Effector memory CD8-positive, alpha-beta T cell (primary cell): ENCODE results near the gene WASF2.
A peak's percentile ranks its signal among the peaks of the same experiment; 100 is the strongest.

Experiments
- ATAC-seq: fragments of 150-1000 bp; cut with Tn5 transposase; replicated peaks from 2 replicates; pipeline ENCODE4 v1.10.0; 2021; ENCODE audit warnings: mild to moderate bottlenecking, moderate library complexity
- DNase-seq, 3 experiments: peaks; one replicate each; pipeline ENCODE4 v3.0.0; 2021
- H3K27ac Mint-ChIP-seq, 2 donors: one replicate each; pipeline ENCODE4 v1.8.0; 2022; ENCODE audit warnings: mild to moderate bottlenecking in 2 of 2, mixed read lengths in 2 of 2, moderate library complexity in 2 of 2
- H3K27me3 Mint-ChIP-seq, 2 donors: one replicate each; pipeline ENCODE4 v1.8.0; 2022; ENCODE audit warnings: mixed read lengths in 2 of 2
- H3K36me3 Mint-ChIP-seq: one replicate; pipeline ENCODE4 v1.8.0; 2022; ENCODE audit warnings: mild to moderate bottlenecking, moderate library complexity, mixed read lengths; ENCODE audit not compliant: insufficient read depth
- H3K4me1 Mint-ChIP-seq, 2 donors: one replicate each; pipeline ENCODE4 v1.8.0; 2022; ENCODE audit warnings: low read depth in 2 of 2, mixed read lengths in 2 of 2
- H3K4me3 Mint-ChIP-seq, 2 donors: one replicate each; pipeline ENCODE4 v1.8.0; 2022; ENCODE audit warnings: mild to moderate bottlenecking in 2 of 2, mixed read lengths in 2 of 2, moderate library complexity in 2 of 2
- H3K9me3 Mint-ChIP-seq, 2 donors: one replicate each; pipeline ENCODE4 v1.8.0; 2022; ENCODE audit warnings: mixed read lengths in 2 of 2

Gene WASF2

DNA sequence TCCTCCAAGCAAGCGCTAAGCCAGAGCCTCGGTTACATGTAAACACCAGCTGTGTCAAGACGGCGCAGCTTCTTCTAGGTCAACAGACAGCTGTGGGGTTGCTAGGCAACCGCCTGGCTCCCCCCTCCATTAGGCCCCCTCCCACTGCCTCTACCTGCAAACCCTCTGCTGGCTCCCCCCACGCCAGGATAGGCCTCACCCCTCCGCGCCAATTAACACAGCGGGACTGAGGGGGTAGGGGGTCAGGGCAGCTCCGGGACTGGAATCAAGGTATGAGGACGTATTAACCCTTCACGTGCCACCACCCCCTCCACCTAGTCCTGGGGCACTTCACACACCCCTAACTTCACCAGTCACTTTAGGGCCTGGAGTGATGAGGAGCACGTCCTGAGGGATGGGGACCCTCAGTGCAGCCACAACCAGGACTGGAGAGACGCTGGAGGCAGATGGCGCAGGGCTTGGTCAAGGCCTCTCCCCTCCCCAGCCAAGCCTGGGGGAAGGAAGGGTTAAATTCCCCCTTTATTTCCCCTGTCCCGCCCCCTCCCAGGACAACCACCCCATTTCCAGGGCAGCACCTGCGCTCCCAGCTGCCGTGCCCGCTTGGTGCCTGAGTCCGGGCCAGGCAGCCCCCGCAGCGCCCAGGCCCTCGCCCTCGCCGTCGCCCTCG lies 37.4 kb upstream of the WASF2 start:
- Mint-ChIP-seq H3K36me3 (peaks cover 4% of the 10 kb centered on the region), H3K27ac (peak overlapping the region in 1 of 2 donors; percentile 87), H3K9me3 (no peaks in the 10 kb centered on the region), H3K4me1 (peaks cover 47 to 49% of the 10 kb centered on the region in 2 donors), H3K4me3 (peak overlapping the region in 1 of 2 donors; percentile 76), H3K27me3 (peaks cover 8 to 12% of the 10 kb centered on the region in 2 donors)
- ATAC-seq = peak; percentile 38
- DNase-seq = peak in 2 of 3 experiments; percentile 40 to 42

DNA sequence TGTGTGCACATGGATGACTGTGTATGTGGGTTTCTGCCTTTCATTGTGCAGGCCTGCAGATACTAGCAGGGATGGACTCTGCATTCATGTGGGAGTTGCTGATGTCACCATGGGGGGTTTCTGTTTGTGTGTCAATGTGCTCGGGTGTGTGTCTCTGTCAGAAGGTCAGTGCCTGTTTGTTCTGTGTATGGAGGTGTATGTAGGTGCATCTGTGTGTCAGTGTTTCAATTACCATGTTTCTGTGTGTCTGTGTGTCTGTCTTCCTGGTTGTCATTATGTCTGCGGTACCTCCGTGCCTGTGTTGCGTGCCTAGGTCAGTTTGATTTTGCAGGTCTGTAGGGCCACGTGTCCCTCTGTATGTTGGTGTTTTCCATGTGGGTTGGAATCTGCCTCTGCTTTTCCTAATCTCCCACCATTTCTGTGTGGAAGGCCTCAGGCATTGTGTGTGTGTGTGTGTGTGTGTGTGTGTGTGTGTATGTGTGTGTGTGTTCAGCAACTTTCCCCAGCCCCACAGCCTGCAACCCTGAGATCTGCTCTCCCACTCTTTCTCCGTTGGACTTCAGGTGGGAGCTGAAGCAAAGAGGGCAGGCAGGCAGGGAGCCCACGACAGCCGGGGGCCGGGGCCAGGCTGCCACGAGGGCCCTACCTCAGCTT lies 36.7 kb upstream of the WASF2 start:
- H3K27ac Mint-ChIP-seq = peak overlapping the region; percentile 50 to 87
- DNase-seq (no peak), ATAC-seq (no peak)
- peaks cover 4% of the 10 kb centered on the region for H3K36me3 Mint-ChIP-seq
- peaks cover 8 to 12% of the 10 kb centered on the region in 2 donors for H3K27me3 Mint-ChIP-seq
- H3K4me1 Mint-ChIP-seq = peaks cover 47 to 49% of the 10 kb centered on the region in 2 donors
- no peaks in the 10 kb centered on the region for H3K9me3 Mint-ChIP-seq
- peak overlapping the region; percentile 64 to 76 for H3K4me3 Mint-ChIP-seq

- peak; percentile 18 for ATAC-seq
- Mint-ChIP-seq H3K27ac (peak overlapping the region; percentile 50 to 87), H3K9me3 (no peaks in the 10 kb centered on the region), H3K27me3 (peaks cover 8 to 12% of the 10 kb centered on the region in 2 donors), H3K4me1 (peaks cover 51 to 56% of the 10 kb centered on the region in 2 donors), H3K4me3 (peak overlapping the region; percentile 64 to 76), H3K36me3 (peaks cover 4% of the 10 kb centered on the region)
- no peak for DNase-seq
Observed at GRCh38 chr1:27525296-27526272, 35.6 kb upstream of the WASF2 start.

GRCh38 chr1:27523337-27524020 lies 33.5 kb upstream of the WASF2 start:
- Mint-ChIP-seq H3K4me3 (peak overlapping the region; percentile 89 to 90), H3K27me3 (no peaks in the 10 kb centered on the region), H3K4me1 (peaks cover 41 to 55% of the 10 kb centered on the region in 2 donors), H3K36me3 (peaks cover 4% of the 10 kb centered on the region), H3K27ac (peak overlapping the region; percentile 92 to 94), H3K9me3 (no peaks in the 10 kb centered on the region)
- ATAC-seq = no peak
- DNase-seq = no peak

GRCh38 chr1:27522432-27523336 lies 32.7 kb upstream of the WASF2 start:
- H3K27me3 Mint-ChIP-seq = no peaks in the 10 kb centered on the region
- DNase-seq = peak; percentile 51 to 56 (median 54)
- H3K27ac Mint-ChIP-seq = peak overlapping the region; percentile 92 to 94
- H3K9me3 Mint-ChIP-seq = no peaks in the 10 kb centered on the region
- peak overlapping the region; percentile 89 to 90 for H3K4me3 Mint-ChIP-seq
- H3K36me3 Mint-ChIP-seq = peaks cover 4% of the 10 kb centered on the region
- peaks cover 41 to 52% of the 10 kb centered on the region in 2 donors for H3K4me1 Mint-ChIP-seq
- ATAC-seq = peak; percentile 60

- H3K27me3 Mint-ChIP-seq = no peaks in the 10 kb centered on the region
- no peaks in the 10 kb centered on the region for H3K36me3 Mint-ChIP-seq
- ATAC-seq (peak; percentile 6), DNase-seq (peak in 1 of 3 experiments; percentile 5)
- no peaks in the 10 kb centered on the region for H3K9me3 Mint-ChIP-seq
- H3K4me1 Mint-ChIP-seq = peaks cover 41 to 52% of the 10 kb centered on the region in 2 donors
- H3K4me3 Mint-ChIP-seq = peak overlapping the region; percentile 89 to 90
- H3K27ac Mint-ChIP-seq = peak overlapping the region; percentile 92 to 94
Observed at GRCh38 chr1:27521861-27522431, 32.0 kb upstream of the WASF2 start.

GRCh38 chr1:27521336-27521831 lies 31.4 kb upstream of the WASF2 start:
- ATAC-seq = peak; percentile 53
- Mint-ChIP-seq H3K27me3 (no peaks in the 10 kb centered on the region), H3K4me1 (peaks cover 36 to 48% of the 10 kb centered on the region in 2 donors), H3K27ac (peak overlapping the region; percentile 92 to 94), H3K9me3 (no peaks in the 10 kb centered on the region), H3K4me3 (peak overlapping the region; percentile 89 to 90), H3K36me3 (no peaks in the 10 kb centered on the region)
- DNase-seq = peak; percentile 53 to 54 (median 53)

DNA sequence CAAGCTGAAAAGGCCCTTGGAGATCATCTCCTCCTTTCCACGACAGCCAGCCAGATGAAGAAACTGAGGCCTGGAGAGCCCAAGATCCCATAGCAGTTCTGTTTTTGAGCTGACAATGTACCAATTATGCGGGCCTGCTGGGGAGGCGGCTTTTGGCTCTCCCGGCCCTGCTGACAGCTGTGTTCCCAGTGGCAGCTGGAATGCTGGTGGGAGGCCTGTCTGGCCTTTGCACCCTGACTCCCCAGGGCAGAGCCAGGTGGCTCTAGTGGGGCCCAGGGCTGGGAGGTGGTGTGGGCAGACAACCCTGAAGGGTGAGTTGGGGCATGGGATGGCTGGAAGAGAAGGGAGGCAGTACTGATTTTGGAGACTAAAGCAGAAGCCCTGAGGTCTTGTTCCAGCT lies 30.7 kb upstream of the WASF2 start:
- Mint-ChIP-seq H3K4me3 (peak overlapping the region; percentile 89 to 90), H3K9me3 (no peaks in the 10 kb centered on the region), H3K36me3 (no peaks in the 10 kb centered on the region), H3K27ac (peak overlapping the region; percentile 92 to 94), H3K4me1 (peaks cover 29 to 41% of the 10 kb centered on the region in 2 donors), H3K27me3 (no peaks in the 10 kb centered on the region)
- no peak for ATAC-seq
- no peak for DNase-seq

GRCh38 chr1:27519331-27520258 lies 29.6 kb upstream of the WASF2 start:
- peaks cover 28 to 35% of the 10 kb centered on the region in 2 donors for H3K4me1 Mint-ChIP-seq
- ATAC-seq = no peak
- no peak overlapping the region for H3K4me3 Mint-ChIP-seq
- no peaks in the 10 kb centered on the region for H3K36me3 Mint-ChIP-seq
- H3K27me3 Mint-ChIP-seq = no peaks in the 10 kb centered on the region
- no peak overlapping the region for H3K27ac Mint-ChIP-seq
- DNase-seq = no peak
- no peaks in the 10 kb centered on the region for H3K9me3 Mint-ChIP-seq

- Mint-ChIP-seq H3K36me3 (no peaks in the 10 kb centered on the region), H3K4me1 (peaks cover 24 to 28% of the 10 kb centered on the region in 2 donors), H3K27me3 (no peaks in the 10 kb centered on the region), H3K4me3 (no peak overlapping the region), H3K27ac (no peak overlapping the region), H3K9me3 (no peaks in the 10 kb centered on the region)
- ATAC-seq (no peak), DNase-seq (no peak)
Observed at GRCh38 chr1:27518808-27519207, 28.8 kb upstream of the WASF2 start.
